COLO829 (cell line): ENCODE results near the gene GCNT2.
"Not testable (repeated sequence)": the region's sequence is repeated elsewhere in the genome, so short reads cannot be mapped to it uniquely, and the experiment has no call there.

ENCODE experiments used
- DNase-seq: peaks from one replicate; pipeline ENCODE4 v3.0.0; 2012; ENCODE audit warnings: low spot score

Gene GCNT2

GRCh38 chr6:10514049-10514780 is 6.9 kb upstream of the GCNT2 start:
- no peak for DNase-seq

- DNase-seq: no peak
Measured at GRCh38 chr6:10516953-10517352, 4.2 kb upstream of the GCNT2 start.

GRCh38 chr6:10518557-10519407 is 2.4 kb upstream of the GCNT2 start:
- DNase-seq: no peak

GRCh38 chr6:10519408-10519697 is 1.8 kb upstream of the GCNT2 start:
- DNase-seq: not testable (repeated sequence)

GRCh38 chr6:10520468-10520867 is 683 bp upstream of the GCNT2 start:
- no peak for DNase-seq

- no peak for DNase-seq
Measured at GRCh38 chr6:10522929-10523573, 1.9 kb downstream of the GCNT2 start.

GRCh38 chr6:10526156-10526555 is 5.0 kb downstream of the GCNT2 start:
- no peak for DNase-seq

- no peak for DNase-seq
Measured at GRCh38 chr6:10528158-10528981, 7.2 kb downstream of the GCNT2 start.

GRCh38 chr6:10529231-10529801 is 8.2 kb downstream of the GCNT2 start:
- no peak for DNase-seq

- not testable (repeated sequence) for DNase-seq
Measured at GRCh38 chr6:10529828-10530374, 8.8 kb downstream of the GCNT2 start.

- DNase-seq: no peak
Measured at GRCh38 chr6:10531503-10531902, 10.4 kb downstream of the GCNT2 start.

- DNase-seq: no peak
Measured at GRCh38 chr6:10531942-10532341, 10.8 kb downstream of the GCNT2 start.

- no peak for DNase-seq
Measured at GRCh38 chr6:10532392-10532791, 11.2 kb downstream of the GCNT2 start.

- no peak for DNase-seq
Measured at GRCh38 chr6:10534419-10534762, 13.2 kb downstream of the GCNT2 start.

GRCh38 chr6:10535193-10535592 is 14.0 kb downstream of the GCNT2 start:
- no peak for DNase-seq

GRCh38 chr6:10537726-10538125 is 16.6 kb downstream of the GCNT2 start:
- peak; percentile 85 for DNase-seq

- no peak for DNase-seq
Measured at GRCh38 chr6:10540073-10540746, 19.1 kb downstream of the GCNT2 start.

GRCh38 chr6:10541591-10541990 is 20.4 kb downstream of the GCNT2 start:
- DNase-seq: no peak

GRCh38 chr6:10542213-10542612 is 21.1 kb downstream of the GCNT2 start:
- no peak for DNase-seq

- DNase-seq: no peak
Measured at GRCh38 chr6:10543488-10543887, 22.3 kb downstream of the GCNT2 start.

- no peak for DNase-seq
Measured at GRCh38 chr6:10545482-10545881, 24.3 kb downstream of the GCNT2 start.
